ENCODE data around the gene ENGASE.
"Not testable (repeated sequence)": the region's sequence is repeated elsewhere in the genome, so short reads cannot be mapped to it uniquely, and the experiment has no call there.

The ENGASE gene

DNA sequence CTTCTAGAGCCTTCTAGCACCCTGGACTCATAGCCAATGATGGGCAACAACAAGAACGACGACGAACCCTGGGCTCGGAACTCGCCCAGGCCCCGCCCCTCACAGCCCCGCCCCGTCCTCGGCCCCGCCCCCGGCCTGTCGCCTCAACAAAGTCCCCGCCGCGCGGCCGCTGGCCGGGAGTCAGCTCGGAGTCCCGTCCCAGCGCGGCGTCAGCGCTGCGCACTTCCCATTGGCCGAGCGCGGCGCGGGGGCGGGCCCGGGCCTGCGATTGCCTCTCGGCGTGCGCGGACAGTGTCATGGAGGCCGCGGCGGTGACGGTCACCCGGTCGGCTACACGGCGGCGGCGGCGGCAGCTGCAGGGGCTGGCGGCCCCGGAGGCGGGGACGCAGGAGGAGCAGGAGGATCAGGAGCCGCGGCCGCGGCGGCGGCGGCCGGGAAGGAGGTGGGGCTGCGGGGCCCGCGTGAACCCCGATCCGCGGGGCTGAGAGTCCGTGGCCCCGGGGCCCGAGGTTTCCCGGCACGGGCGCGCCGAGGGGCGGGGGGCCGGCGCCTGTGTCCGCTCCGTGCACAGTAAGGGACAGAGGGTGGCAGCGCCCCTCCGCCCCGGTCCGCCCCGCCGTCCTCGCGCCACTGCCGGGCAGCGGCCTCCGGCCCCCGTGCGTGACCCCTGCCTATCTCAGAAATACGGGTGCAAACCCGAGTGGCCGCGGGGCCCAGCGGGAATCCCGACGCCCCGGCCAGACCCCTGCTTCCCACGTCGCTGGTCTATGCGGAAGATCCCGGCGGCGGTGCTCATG lies at the start of gene ENGASE:
ENGASE (plus strand) TSS at position 176 of the 797 bp plus-strand sequence; CDS start at position 297, 121 bp downstream.
- in situ Hi-C loops (cut with MboI; ENCODE audit: low sequenced_read_pairs): loop anchor here (25.0 kb wide), 1 partner anchor 312 kb away; no protein-coding TSS in a partner anchor

GRCh38 chr17:79024901-79025737 lies 49.5 kb upstream of the ENGASE start:
- in situ Hi-C loops (cut with MboI; ENCODE audit: low sequenced_read_pairs): no loop called here

GRCh38 chr17:79026376-79027273 lies 48.0 kb upstream of the ENGASE start:
- in situ Hi-C loops (cut with MboI; ENCODE audit: low sequenced_read_pairs): no loop called here

- in situ Hi-C loops (cut with MboI; ENCODE audit: low sequenced_read_pairs): no loop called here
Measured at GRCh38 chr17:79027274-79027924, 47.2 kb upstream of the ENGASE start.

DNA sequence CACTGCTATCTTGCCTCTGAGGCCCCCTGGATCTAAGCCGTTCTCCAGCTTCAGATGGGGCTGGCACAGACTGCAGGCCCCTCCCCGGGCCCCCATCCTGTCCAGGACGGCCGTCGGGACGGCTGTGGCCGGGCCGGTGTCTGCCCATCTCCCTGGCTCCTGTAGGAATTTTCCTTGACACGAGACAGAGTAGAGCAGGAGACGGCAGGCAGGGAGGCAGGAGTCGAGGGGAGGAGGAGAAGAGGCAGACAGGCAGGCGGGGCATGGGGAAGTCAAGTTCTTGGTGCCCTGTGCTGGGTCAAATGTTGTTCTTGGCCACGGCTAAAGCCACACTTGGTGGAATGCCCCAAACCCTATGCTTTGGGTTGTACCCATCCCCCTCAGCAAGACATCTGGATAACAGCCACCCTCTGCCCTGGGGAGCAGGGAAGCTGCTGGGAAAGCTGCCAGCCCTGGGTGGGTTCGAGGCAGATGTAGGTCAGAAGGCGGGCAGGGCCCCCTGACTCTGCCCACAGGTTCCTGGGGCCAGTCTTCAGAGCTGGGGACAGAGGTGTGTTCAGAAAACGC lies 46.6 kb upstream of the ENGASE start:
- in situ Hi-C loops (cut with MboI; ENCODE audit: low sequenced_read_pairs): no loop called here

GRCh38 chr17:79028496-79029326 lies 45.9 kb upstream of the ENGASE start:
- in situ Hi-C loops (cut with MboI; ENCODE audit: low sequenced_read_pairs): no loop called here

- in situ Hi-C loops (cut with MboI; ENCODE audit: low sequenced_read_pairs): no loop called here
Measured at GRCh38 chr17:79029327-79030009, 45.2 kb upstream of the ENGASE start.

DNA sequence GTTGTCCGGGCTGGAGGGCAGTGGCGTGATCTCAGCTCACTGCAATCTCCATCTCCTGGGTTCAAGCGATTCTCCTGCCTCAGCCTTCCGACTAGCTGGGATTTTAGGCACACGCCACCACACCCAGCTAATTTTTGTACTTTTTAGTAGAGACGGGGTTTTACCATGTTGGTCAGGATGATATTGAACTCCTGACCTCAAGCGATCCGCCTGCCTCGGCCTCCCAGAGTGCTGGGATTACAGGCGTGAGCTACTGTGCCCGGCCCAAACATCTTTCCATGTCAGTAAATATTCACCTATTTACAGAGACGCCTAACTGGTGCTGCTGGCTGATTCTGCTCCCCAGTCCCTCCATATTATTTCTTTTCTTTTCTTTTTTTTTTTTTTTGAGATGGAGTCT lies 44.0 kb upstream of the ENGASE start:
- in situ Hi-C loops (cut with MboI; ENCODE audit: low sequenced_read_pairs): not testable (repeated sequence)

DNA sequence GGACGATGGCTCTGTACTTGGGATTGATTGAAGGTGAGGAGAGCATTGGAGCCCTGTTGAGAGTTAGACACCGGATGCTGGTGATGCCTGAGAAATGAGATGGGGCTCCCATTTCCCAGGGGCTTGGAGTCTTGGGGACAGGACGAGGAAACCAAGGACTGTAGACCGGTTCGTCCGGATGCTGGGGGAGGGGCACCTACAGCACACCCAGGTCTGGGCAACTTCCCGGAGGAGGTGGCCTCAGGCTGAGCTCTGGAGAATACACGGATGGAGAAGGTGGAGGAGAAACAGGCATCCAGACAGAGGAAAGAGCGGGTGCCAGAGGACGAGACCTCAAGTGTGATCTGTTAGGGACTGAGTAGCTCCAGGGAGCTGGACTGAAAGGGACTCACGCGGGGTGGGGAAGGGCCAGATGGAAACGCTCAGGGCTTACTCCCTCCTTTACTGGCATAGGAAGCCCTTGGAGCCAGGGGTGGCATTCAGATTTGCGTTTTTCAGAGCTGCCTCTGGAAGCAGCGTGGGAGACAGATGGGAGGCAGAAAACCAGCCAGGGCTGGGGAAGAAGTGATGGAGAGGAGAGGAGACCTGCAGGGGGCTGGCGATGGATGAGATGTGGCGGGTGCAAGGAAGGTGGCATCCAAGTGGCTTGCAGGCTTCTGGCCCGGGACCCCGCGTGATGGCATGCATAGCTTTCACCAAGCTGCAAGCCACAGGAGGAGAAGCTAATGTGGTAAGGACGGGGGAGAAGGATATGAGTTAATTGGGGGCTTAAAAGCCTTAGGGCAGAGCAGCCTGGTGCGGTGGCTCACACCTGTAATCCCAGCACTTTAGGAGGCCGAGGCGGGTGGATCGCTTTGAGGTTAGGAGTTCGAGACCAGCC lies 42.4 kb upstream of the ENGASE start:
- in situ Hi-C loops (cut with MboI; ENCODE audit: low sequenced_read_pairs): no loop called here

GRCh38 chr17:79033046-79033616 lies 41.5 kb upstream of the ENGASE start:
- in situ Hi-C loops (cut with MboI; ENCODE audit: low sequenced_read_pairs): no loop called here

GRCh38 chr17:79033741-79034501 lies 40.7 kb upstream of the ENGASE start:
- in situ Hi-C loops (cut with MboI; ENCODE audit: low sequenced_read_pairs): no loop called here

GRCh38 chr17:79034931-79035485 lies 39.6 kb upstream of the ENGASE start:
- in situ Hi-C loops (cut with MboI; ENCODE audit: low sequenced_read_pairs): no loop called here

DNA sequence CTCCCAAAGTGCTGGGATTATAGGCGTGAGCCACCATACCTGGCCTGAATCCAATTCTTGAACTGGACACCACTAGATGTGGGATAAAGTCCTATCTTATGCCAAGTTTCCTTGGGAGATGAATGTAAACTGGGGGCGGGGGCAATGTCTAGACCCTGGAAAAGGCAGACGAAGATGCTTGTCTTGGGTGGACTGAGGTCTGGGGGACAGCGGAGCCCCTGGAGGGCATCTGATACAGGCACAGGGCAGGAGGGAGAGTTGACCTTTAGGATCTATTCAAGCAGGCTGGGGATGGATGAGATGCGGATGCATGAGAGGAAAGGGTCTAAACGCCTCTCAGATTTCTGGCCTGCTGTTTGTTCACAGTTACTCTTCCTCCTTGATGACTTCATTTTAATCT lies 38.9 kb upstream of the ENGASE start:
- in situ Hi-C loops (cut with MboI; ENCODE audit: low sequenced_read_pairs): no loop called here

DNA sequence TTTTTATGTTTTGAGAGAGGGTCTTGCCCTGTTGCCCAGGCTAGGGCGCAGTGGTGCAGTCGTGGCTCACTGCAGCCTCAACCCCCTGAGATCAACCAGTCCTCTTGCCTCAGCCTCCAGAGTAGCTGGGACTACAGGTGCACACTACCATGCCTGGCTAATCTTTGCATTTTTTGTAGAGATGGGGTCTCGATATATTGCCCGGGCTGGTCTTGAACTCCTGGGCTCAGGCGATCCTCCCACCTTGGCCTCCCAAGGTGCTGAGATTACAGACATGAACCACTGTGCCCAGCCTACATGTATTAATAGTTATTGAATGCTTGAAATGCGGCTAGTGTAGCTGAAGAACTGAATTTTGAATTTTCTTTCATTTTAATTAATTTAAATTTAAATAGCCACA lies 38.4 kb upstream of the ENGASE start:
- in situ Hi-C loops (cut with MboI; ENCODE audit: low sequenced_read_pairs): no loop called here

DNA sequence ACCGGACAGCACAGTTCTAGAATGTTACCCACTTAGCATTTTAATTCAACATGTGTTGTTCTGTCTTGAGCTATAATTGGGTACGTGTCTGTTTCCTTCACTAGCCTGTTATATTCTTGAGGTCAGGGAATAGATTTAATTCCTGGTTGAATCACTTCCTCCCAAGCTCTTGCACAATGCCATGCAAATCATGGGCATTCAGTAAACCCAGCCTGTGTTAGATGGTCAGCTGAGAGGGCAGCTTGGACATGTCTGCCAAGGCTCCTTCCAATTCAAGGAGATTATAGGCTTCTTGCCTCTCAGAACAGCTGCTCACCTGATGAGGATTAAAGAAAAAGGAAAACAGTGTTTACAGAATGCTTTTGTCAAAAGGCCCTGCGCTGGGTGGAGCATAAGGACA lies 38.0 kb upstream of the ENGASE start:
- in situ Hi-C loops (cut with MboI; ENCODE audit: low sequenced_read_pairs): no loop called here

DNA sequence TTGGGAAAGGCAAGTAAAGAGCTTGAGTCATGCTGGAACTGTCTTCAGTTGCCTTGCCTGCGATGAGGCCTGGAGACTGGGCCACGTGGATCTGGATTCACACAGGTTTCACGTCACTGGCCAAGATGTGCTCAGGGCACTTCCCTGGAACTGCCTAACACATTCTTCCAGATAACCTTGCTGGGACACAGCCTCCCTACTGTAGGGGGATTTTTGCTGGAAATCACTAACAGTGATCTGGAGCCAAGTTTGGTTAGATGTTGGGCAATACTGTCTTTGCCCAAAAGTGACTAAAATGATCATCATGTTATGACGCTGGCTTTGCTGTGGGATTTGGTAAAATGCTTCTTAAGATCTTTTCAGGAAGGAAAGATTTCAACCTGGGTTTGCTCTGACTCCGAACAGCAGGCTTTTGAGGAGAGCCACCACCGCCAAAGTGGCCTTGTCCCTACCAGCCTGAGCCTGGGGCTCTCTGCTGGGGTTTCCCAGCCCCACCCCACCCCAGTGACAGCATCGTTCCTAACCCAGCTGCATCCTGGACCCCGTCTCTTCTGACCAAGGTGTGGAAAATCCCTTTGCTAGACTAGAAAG lies 36.0 kb upstream of the ENGASE start:
- in situ Hi-C loops (cut with MboI; ENCODE audit: low sequenced_read_pairs): no loop called here
